ENCODE data around the gene TAOK3. TPM values are rescaled to one million over a fixed set of nuclear protein-coding genes. Genes with fewer than 3 reads are reported as not detected.

Gene TAOK3
- total and polyA plus RNA-seq, 10 of the 15 experiments (the other 5 are each of a cell fraction or from before 2014, with no cell fraction given): 41.3 to 131 (median 57.8) TPM

- TF ChIP-seq NFIC (IDR thresholded peaks at IDR 0.05; ENCODE audit: low read depth, low read length) (no peak), IKZF2 (IDR thresholded peaks at IDR 0.05) (no peak), HDGF (IDR thresholded peaks at IDR 0.05) (no peak)
These were observed 182.9 kb downstream of the TAOK3 start (continued) for GRCh38 chr12:118189741-118190191.

DNA sequence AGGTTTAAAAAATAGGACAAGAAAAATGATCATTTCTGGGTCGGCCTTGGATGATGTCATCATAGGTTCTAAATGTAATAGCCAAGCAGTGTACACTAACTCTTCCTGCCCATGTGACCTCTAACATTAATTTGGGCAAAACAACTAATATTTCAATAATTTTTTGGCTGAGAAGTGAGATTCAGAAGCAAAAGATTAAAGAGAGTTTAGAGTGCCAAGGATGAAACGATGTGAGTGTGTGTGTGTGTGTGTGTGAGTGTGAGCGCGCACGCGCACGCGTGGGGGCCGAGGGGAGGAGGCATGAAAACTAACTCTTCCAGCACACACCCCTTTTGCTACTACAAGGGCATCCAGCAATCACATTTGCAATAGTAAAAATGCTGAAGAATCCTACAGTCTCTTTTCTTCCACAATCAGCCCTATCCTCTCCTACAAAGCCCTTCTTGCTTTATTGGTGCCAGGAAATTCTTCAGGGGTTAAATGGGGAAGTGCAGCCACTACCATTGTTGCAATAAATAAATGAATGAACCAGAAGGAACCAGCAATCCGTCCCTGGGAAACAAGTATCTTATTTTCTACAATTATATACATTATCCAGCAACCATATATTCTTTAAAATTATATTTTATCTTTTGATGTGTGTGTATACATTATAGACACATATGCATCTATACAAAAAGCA lies 183.9 kb downstream of the TAOK3 start:
- no peak for ATAC-seq
- Histone ChIP-seq H3K9ac (ENCODE audit: control insufficient read depth, insufficient read depth, low read length) (no peak overlapping the region), H3K27me3 (replicated peaks in 1 of 2; ENCODE audit: control insufficient read depth in 2 of 2, insufficient read depth in 2 of 2, low read length in 1 of 2) (no peaks in the 10 kb centered on the region), H3K27ac (ENCODE audit: control insufficient read depth, insufficient read depth) (no peak overlapping the region), H3K4me2 (ENCODE audit: control insufficient read depth, insufficient read depth) (no peak overlapping the region), H3K9me3 (replicated peaks; ENCODE audit: control insufficient read depth, insufficient read depth, low read length) (no peaks in the 10 kb centered on the region), H3K36me3 (ENCODE audit: control insufficient read depth in 2 of 2, insufficient read depth in 2 of 2, low read length in 1 of 2) (peaks cover 5% of the 10 kb centered on the region in 2 experiments; a peak in 3 of 4 replicates), H3K4me3 (no peak overlapping the region), H3K79me2 (ENCODE audit: control insufficient read depth, insufficient read depth, low read length) (no peaks in the 10 kb centered on the region), H3K4me1 (ENCODE audit: control insufficient read depth, insufficient read depth, low read length) (peaks cover 17% of the 10 kb centered on the region), H2AFZ (ENCODE audit: control insufficient read depth, low read depth, low read length) (no peak overlapping the region), H4K20me1 (ENCODE audit: control insufficient read depth, insufficient read depth) (no peaks in the 10 kb centered on the region)
- FAIRE-seq: no peak
- RAD21 ChIA-PET (ENCODE audit: unreplicated experiment): no interaction called here
- no peak for DNase-seq (ENCODE audit: low read depth, low spot score)
- POLR2A ChIA-PET: no interaction called here
- in situ Hi-C loops (cut with MboI): no loop called here
- SMC1A ChIA-PET (ENCODE audit: uncharacterized antibody, unreplicated experiment): interaction anchor here (0.6 to 0.8 kb wide), 2 partner anchors 16 to 91 kb away, joined by 3 read pairs; no protein-coding TSS in a partner anchor
- CTCF ChIA-PET: no interaction called here
- BruUV-seq (replicated peaks): no TSS peak
- intact Hi-C loops (cut with micrococcal nuclease; ENCODE audit: unreplicated experiment): no loop called here
- WGBS (ENCODE audit: insufficient coverage, insufficient replicate concordance, low lambda C conversion rate, missing lambda C conversion rate): 97% methylated on average over 10 of the region's 10 CpGs
- no peak for TF ChIP-seq ZNF207 (IDR thresholded peaks at IDR 0.05; ENCODE audit: borderline replicate concordance)
- no peak for TF ChIP-seq JUND (IDR thresholded peaks at IDR 0.05; ENCODE audit: low read depth, low read length)
- TF ChIP-seq MEF2A (IDR thresholded peaks at IDR 0.05; ENCODE audit: insufficient read depth, low read depth, low read length): no peak
- no peak for TF ChIP-seq RB1 (IDR thresholded peaks at IDR 0.05; ENCODE audit: borderline replicate concordance)
- TF ChIP-seq ESRRA (IDR thresholded peaks at IDR 0.05; ENCODE audit: low read length): no peak
- TF ChIP-seq, protein P1, sequence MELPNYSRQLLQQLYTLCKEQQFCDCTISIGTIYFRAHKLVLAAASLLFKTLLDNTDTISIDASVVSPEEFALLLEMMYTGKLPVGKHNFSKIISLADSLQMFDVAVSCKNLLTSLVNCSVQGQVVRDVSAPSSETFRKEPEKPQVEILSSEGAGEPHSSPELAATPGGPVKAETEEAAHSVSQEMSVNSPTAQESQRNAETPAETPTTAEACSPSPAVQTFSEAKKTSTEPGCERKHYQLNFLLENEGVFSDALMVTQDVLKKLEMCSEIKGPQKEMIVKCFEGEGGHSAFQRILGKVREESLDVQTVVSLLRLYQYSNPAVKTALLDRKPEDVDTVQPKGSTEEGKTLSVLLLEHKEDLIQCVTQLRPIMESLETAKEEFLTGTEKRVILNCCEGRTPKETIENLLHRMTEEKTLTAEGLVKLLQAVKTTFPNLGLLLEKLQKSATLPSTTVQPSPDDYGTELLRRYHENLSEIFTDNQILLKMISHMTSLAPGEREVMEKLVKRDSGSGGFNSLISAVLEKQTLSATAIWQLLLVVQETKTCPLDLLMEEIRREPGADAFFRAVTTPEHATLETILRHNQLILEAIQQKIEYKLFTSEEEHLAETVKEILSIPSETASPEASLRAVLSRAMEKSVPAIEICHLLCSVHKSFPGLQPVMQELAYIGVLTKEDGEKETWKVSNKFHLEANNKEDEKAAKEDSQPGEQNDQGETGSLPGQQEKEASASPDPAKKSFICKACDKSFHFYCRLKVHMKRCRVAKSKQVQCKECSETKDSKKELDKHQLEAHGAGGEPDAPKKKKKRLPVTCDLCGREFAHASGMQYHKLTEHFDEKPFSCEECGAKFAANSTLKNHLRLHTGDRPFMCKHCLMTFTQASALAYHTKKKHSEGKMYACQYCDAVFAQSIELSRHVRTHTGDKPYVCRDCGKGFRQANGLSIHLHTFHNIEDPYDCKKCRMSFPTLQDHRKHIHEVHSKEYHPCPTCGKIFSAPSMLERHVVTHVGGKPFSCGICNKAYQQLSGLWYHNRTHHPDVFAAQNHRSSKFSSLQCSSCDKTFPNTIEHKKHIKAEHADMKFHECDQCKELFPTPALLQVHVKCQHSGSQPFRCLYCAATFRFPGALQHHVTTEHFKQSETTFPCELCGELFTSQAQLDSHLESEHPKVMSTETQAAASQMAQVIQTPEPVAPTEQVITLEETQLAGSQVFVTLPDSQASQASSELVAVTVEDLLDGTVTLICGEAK (IDR thresholded peaks at IDR 0.05; ENCODE audit: borderline replicate concordance): no peak
- no peak for TF ChIP-seq YBX1 (IDR thresholded peaks at IDR 0.05)
- TF ChIP-seq, protein P2, sequence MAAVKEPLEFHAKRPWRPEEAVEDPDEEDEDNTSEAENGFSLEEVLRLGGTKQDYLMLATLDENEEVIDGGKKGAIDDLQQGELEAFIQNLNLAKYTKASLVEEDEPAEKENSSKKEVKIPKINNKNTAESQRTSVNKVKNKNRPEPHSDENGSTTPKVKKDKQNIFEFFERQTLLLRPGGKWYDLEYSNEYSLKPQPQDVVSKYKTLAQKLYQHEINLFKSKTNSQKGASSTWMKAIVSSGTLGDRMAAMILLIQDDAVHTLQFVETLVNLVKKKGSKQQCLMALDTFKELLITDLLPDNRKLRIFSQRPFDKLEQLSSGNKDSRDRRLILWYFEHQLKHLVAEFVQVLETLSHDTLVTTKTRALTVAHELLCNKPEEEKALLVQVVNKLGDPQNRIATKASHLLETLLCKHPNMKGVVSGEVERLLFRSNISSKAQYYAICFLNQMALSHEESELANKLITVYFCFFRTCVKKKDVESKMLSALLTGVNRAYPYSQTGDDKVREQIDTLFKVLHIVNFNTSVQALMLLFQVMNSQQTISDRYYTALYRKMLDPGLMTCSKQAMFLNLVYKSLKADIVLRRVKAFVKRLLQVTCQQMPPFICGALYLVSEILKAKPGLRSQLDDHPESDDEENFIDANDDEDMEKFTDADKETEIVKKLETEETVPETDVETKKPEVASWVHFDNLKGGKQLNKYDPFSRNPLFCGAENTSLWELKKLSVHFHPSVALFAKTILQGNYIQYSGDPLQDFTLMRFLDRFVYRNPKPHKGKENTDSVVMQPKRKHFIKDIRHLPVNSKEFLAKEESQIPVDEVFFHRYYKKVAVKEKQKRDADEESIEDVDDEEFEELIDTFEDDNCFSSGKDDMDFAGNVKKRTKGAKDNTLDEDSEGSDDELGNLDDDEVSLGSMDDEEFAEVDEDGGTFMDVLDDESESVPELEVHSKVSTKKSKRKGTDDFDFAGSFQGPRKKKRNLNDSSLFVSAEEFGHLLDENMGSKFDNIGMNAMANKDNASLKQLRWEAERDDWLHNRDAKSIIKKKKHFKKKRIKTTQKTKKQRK (IDR thresholded peaks at IDR 0.05; ENCODE audit: low read depth, low read length): no peak
- TF ChIP-seq EGR1 (IDR thresholded peaks at IDR 0.05; ENCODE audit: borderline replicate concordance in 1 of 2, low read depth in 2 of 2, low read length in 2 of 2): no peak
